ENCODE data around the gene NPHP3. TPM values are rescaled to one million over a fixed set of nuclear protein-coding genes. Genes with fewer than 3 reads are reported as not detected.

The NPHP3 gene
- total RNA-seq, 1 experiment from 2014 or later, result 10.8 TPM

GRCh38 chr3:132660811-132661070 is 61.5 kb downstream of the NPHP3 start:
- H3K27me3 ChIP-seq (ENCODE audit: insufficient read depth, low read length), result no peaks in the 10 kb centered on the region
- H3K4me1 Mint-ChIP-seq, result peaks cover 14 to 19% of the 10 kb centered on the region in 2 experiments
- H3K27ac Mint-ChIP-seq, result peak overlapping the region in 2 of 3 experiments; percentile 98; a peak in 5 of 7 replicates
- TF ChIP-seq, protein P1, sequence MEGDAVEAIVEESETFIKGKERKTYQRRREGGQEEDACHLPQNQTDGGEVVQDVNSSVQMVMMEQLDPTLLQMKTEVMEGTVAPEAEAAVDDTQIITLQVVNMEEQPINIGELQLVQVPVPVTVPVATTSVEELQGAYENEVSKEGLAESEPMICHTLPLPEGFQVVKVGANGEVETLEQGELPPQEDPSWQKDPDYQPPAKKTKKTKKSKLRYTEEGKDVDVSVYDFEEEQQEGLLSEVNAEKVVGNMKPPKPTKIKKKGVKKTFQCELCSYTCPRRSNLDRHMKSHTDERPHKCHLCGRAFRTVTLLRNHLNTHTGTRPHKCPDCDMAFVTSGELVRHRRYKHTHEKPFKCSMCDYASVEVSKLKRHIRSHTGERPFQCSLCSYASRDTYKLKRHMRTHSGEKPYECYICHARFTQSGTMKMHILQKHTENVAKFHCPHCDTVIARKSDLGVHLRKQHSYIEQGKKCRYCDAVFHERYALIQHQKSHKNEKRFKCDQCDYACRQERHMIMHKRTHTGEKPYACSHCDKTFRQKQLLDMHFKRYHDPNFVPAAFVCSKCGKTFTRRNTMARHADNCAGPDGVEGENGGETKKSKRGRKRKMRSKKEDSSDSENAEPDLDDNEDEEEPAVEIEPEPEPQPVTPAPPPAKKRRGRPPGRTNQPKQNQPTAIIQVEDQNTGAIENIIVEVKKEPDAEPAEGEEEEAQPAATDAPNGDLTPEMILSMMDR (conservative IDR thresholded peaks at IDR 0.05), result no peak
- H2AK5ac ChIP-seq (ENCODE audit: insufficient read length, low read length), result no peak overlapping the region
- H2BK5ac ChIP-seq (ENCODE audit: insufficient read length, low read length), result no peak overlapping the region
- peak overlapping the region; percentile 59 for H3K4me2 ChIP-seq (ENCODE audit: insufficient read depth, insufficient read length, low read length)
- H2BK15ac ChIP-seq (ENCODE audit: low read depth, low read length), result no peak overlapping the region
- H3K23me2 ChIP-seq (ENCODE audit: insufficient read length, low read depth, low read length, poor library complexity, severe bottlenecking), result peaks cover 12% of the 10 kb centered on the region
- H3K4ac ChIP-seq (ENCODE audit: low read depth, low read length), result no peak overlapping the region
- H3K18ac ChIP-seq (ENCODE audit: insufficient read length, low read depth, low read length), result no peak overlapping the region
- no peak for DNase-seq
- WGBS (ENCODE audit: extremely low coverage, insufficient read length, low lambda C conversion rate), result no CpG with 5 or more reads among the region's 5 CpGs
- no peaks in the 10 kb centered on the region; a peak in 1 of 7 replicates for H3K36me3 Mint-ChIP-seq (ENCODE audit: insufficient read depth in 1 of 3, low read depth in 3 of 3)
- H4K5ac ChIP-seq (ENCODE audit: insufficient read length, low read depth, low read length), result no peak overlapping the region
- no peaks in the 10 kb centered on the region for H3K27me3 Mint-ChIP-seq (ENCODE audit: low read depth)
- no peak overlapping the region for H4K8ac ChIP-seq (replicated peaks; ENCODE audit: insufficient read length, low read depth, low read length)
- H4K20me1 ChIP-seq (ENCODE audit: control insufficient read depth, insufficient read depth, insufficient read length), result no peaks in the 10 kb centered on the region
- no peaks in the 10 kb centered on the region for H3K9me3 ChIP-seq (ENCODE audit: control insufficient read depth, low read depth, low read length)
- no peak overlapping the region for H2BK120ac ChIP-seq (ENCODE audit: low read depth, low read length, poor library complexity, severe bottlenecking)
- no peak overlapping the region for H3K27ac ChIP-seq (ENCODE audit: insufficient read length, low read depth, low read length)
- peak overlapping the region; percentile 86 for H3K9ac ChIP-seq (ENCODE audit: extremely low read depth, insufficient read length, low read length)
- no peaks in the 10 kb centered on the region for H3K79me1 ChIP-seq (ENCODE audit: insufficient read depth, low read depth, low read length, poor library complexity, severe bottlenecking)
- no peak overlapping the region for H3T11ph ChIP-seq (ENCODE audit: low read length)
- H3K14ac ChIP-seq (ENCODE audit: insufficient read depth, low read length), result no peak overlapping the region
- H3K4me1 ChIP-seq (ENCODE audit: insufficient read depth, low read length), result no peaks in the 10 kb centered on the region
- no peak overlapping the region for H3K23ac ChIP-seq (ENCODE audit: insufficient read length, low read depth, low read length)
- no peak overlapping the region for H4K91ac ChIP-seq (ENCODE audit: insufficient read length, low read depth, low read length)
- peaks cover 6% of the 10 kb centered on the region; the same call in 1 of the 2 replicates for H3K79me2 ChIP-seq (ENCODE audit: insufficient read depth, low read length)
- peak overlapping the region; percentile 95 to 98 for H3K4me3 Mint-ChIP-seq
- H3K56ac ChIP-seq (ENCODE audit: insufficient read length, low read depth, low read length), result no peak overlapping the region
- H3K9me3 Mint-ChIP-seq, result no peaks in the 10 kb centered on the region
- H2BK12ac ChIP-seq (ENCODE audit: insufficient read length, low read depth, low read length), result no peak overlapping the region
- no peak overlapping the region for H2AFZ ChIP-seq (ENCODE audit: low read length)
- no peak overlapping the region for H2BK20ac ChIP-seq (ENCODE audit: low read depth, low read length, poor library complexity, severe bottlenecking)

All from H9 (cell line).